Adrenal gland (tissue), 12 donors: ENCODE measurements around the gene PPP6C. TPM values are rescaled to one million over a fixed set of nuclear protein-coding genes. Genes with fewer than 3 reads are reported as not detected.

Experiments used
- DNase-seq, 7 donors: peaks; one replicate each; pipeline ENCODE4 v3.0.0-alpha.2; 2019 to 2020
- H3K27ac ChIP-seq, 5 donors: fragments of 200-600 bp; sonication (generic) in 4 of 5; 1 replicate in 3 of 5; 2 replicates in 2 of 5; pipeline versions ENCODE4 v1.5.1 to v1.8.0; 2016 to 2020; ENCODE audit warnings: mild to moderate bottlenecking in 1 of 5
- H3K27me3 ChIP-seq: fragments of 200-600 bp; 2 replicates; pipeline ENCODE4 v1.8.0; 2021
- H3K36me3 ChIP-seq, 2 donors: fragments of 200-600 bp; replicated peaks in 1 of 2; 1 replicate in 1 of 2; 2 replicates in 1 of 2; pipeline versions ENCODE4 v1.5.1 to v1.8.0; 2018 to 2022
- H3K4me1 ChIP-seq, 2 donors: fragments of 200-600 bp; replicated peaks in 1 of 2; 1 replicate in 1 of 2; 2 replicates in 1 of 2; pipeline versions ENCODE4 v1.5.1 to v1.8.0; 2018 to 2021
- H3K4me3 ChIP-seq, 4 donors: fragments of 200-600 bp; sonication (generic) in 3 of 4; one replicate each; pipeline ENCODE4 v1.5.1; 2016 to 2018
- H3K9me3 ChIP-seq, 3 donors: fragments of 200-600 bp; sonication (generic) in 1 of 3; replicated peaks in 1 of 3; 1 replicate in 2 of 3; 2 replicates in 1 of 3; pipeline versions ENCODE4 v1.5.1 to v1.8.0; 2016 to 2021
- POLR2A ChIP-seq, 2 donors: fragments of 450-650 bp; IDR thresholded peaks; one replicate each; pipeline ENCODE4 v1.6.1; 2017; ENCODE audit warnings: antibody characterized with exemption in 2 of 2, mild to moderate bottlenecking in 2 of 2, moderate library complexity in 1 of 2
- WGBS, 4 donors: extraction: QIAGEN DNeasy Blood & Tissue Kit in 2 of 4; methylation state at CpG; one replicate each; pipeline versions ENCODE4 v1.1.5 to v1.1.7; 2013 to 2017; 5-methylcytosine and 5-hydroxymethylcytosine counted together
- intact Hi-C, 2 donors: fragments of 100-400 bp; cut with DNase I; formaldehyde crosslinking; loops; one replicate each; pipeline versions ENCODE4 v1.14.1 to v1.15.0; 2022 to 2023
- polyA plus RNA-seq, 3 donors: library from polyadenylated mRNA; stranded (reverse); fragments of 200-250 nt in 2 of 3; fragments of 350-450 nt in 1 of 3; fragmentation: Illumina TruSeq in 1 of 3; extraction: RNeasy Lipid Tissue Mini Kit (QIAGEN cat#74804) in 1 of 3; gene quantifications; one replicate each; pipeline ENCODE4 v1.2.3, GENCODE V29; 2013 to 2014
- total RNA-seq, 9 donors: library from RNA; depleted of rRNA in 4 of 9; stranded (reverse); fragments of >200 nt in 4 of 9; fragments of 120-200 nt in 1 of 9; fragmentation: NEBNext Ultra II Directional in 1 of 9; extraction: Animal tissue kit (Norgen Biotek cat#: 25700) in 1 of 9; gene quantifications; one replicate each; pipeline versions ENCODE4 v1.1.0 to v1.2.4, GENCODE V29; 2013 to 2023
- TF ChIP-seq, protein P1 (sequence below), 6 experiments: fragments of 450-650 bp in 4 of 6; fragments of 200-600 bp in 2 of 6; sonication (generic) in 1 of 6; IDR thresholded peaks; 1 replicate in 5 of 6; 2 replicates in 1 of 6; pipeline versions ENCODE4 v1.5.1 to v1.8.0; 2016 to 2021; ENCODE audit warnings: antibody characterized with exemption in 6 of 6, mild to moderate bottlenecking in 2 of 6, moderate library complexity in 1 of 6
- donor health status: healthy with polysubstance abuse.
- donor health status: Bipolar disorder and iron deficiency.
- donor health status: DM: yes; HTN: yes; CAD: no.
- donor health status: DM: no; HTN: no; CAD: no.
- donor health status: DM: no; HTN: no; CAD: no.
- donor health status: DM: yes; HTN: yes; CAD: no.

The PPP6C gene
- total and polyA plus RNA-seq, 12 donors: 15.9 to 71.1 (median 46.3) TPM

GRCh38 chr9:125137200-125137599 lies 52.4 kb downstream of the PPP6C start:
- WGBS, 4 donors: 83 to 94% (median 90%) methylated on average over 4 of the region's 4 CpGs
- H3K4me1 ChIP-seq: peaks cover 0 to 12% of the 10 kb centered on the region in 2 donors
- no peak for DNase-seq
- no peaks in the 10 kb centered on the region for H3K9me3 ChIP-seq
- no peaks in the 10 kb centered on the region for H3K27me3 ChIP-seq
- no peak overlapping the region for H3K4me3 ChIP-seq
- H3K27ac ChIP-seq: no peak overlapping the region
- intact Hi-C loops: no loop called here
- no peaks in the 10 kb centered on the region for H3K36me3 ChIP-seq
- TF ChIP-seq, protein P1, sequence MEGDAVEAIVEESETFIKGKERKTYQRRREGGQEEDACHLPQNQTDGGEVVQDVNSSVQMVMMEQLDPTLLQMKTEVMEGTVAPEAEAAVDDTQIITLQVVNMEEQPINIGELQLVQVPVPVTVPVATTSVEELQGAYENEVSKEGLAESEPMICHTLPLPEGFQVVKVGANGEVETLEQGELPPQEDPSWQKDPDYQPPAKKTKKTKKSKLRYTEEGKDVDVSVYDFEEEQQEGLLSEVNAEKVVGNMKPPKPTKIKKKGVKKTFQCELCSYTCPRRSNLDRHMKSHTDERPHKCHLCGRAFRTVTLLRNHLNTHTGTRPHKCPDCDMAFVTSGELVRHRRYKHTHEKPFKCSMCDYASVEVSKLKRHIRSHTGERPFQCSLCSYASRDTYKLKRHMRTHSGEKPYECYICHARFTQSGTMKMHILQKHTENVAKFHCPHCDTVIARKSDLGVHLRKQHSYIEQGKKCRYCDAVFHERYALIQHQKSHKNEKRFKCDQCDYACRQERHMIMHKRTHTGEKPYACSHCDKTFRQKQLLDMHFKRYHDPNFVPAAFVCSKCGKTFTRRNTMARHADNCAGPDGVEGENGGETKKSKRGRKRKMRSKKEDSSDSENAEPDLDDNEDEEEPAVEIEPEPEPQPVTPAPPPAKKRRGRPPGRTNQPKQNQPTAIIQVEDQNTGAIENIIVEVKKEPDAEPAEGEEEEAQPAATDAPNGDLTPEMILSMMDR (IDR thresholded peaks at IDR 0.05): no peak
- TF ChIP-seq POLR2A (IDR thresholded peaks at IDR 0.05): no peak

GRCh38 chr9:125134976-125135375 lies 54.6 kb downstream of the PPP6C start:
- H3K27me3 ChIP-seq: no peaks in the 10 kb centered on the region
- TF ChIP-seq POLR2A (IDR thresholded peaks at IDR 0.05): no peak
- TF ChIP-seq, protein P1 (IDR thresholded peaks at IDR 0.05): no peak
- no peaks in the 10 kb centered on the region for H3K9me3 ChIP-seq
- no peak overlapping the region for H3K27ac ChIP-seq
- no peak overlapping the region for H3K4me3 ChIP-seq
- peaks cover 0 to 7% of the 10 kb centered on the region in 2 donors for H3K4me1 ChIP-seq
- intact Hi-C loops: no loop called here
- DNase-seq: no peak
- no peaks in the 10 kb centered on the region for H3K36me3 ChIP-seq

DNA sequence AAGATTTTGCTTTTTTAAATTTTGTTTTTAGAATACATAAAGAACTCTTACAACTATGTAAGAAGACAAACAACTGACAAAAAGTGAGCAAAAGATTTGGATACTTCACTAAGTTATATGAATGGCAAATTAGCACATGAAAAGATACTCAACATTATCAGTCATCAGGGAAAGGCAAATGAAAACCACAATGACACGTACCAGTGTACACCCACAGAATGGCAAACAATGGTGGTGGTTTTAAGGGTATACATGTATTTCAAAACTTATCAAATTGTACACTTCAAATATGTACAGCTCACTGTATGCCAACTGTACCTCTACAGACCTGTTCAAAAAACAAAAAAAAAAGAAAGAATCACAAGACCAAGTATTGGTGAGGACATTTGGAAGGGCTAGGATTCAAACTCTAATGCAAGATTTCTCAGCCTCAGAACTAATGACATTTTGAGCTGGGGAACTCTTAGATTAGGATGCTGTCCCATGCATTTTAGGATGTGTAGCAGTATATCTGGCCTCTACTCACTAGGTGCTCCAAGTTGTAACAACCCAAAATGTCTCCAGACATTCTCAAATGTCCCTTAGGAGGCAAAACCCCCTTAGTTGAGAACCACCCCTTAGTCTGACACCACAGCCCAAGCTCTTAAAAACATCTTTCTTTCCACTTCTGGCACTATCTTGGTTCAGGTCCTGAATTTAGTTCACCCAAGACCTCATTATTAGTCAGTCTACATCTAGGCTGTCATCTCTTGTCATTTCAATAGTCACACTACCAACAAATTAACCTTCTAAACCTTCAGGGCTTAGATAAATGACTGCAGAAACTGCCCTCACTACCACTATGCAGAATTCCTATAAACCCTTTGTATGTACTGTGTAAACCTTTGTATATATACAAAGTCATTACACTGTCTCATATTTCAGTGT lies 55.9 kb downstream of the PPP6C start:
- Histone ChIP-seq H3K4me1 (peaks cover 0 to 7% of the 10 kb centered on the region in 2 donors), H3K27me3 (no peaks in the 10 kb centered on the region), H3K27ac (no peak overlapping the region), H3K9me3 (no peaks in the 10 kb centered on the region), H3K4me3 (no peak overlapping the region), H3K36me3 (no peaks in the 10 kb centered on the region)
- intact Hi-C loops: no loop called here
- TF ChIP-seq, protein P1 (IDR thresholded peaks at IDR 0.05): no peak
- TF ChIP-seq POLR2A (IDR thresholded peaks at IDR 0.05): no peak
- DNase-seq: no peak
- 89 to 97% (median 92%) methylated on average over 1 of the region's 1 CpG for WGBS, 4 donors

DNA sequence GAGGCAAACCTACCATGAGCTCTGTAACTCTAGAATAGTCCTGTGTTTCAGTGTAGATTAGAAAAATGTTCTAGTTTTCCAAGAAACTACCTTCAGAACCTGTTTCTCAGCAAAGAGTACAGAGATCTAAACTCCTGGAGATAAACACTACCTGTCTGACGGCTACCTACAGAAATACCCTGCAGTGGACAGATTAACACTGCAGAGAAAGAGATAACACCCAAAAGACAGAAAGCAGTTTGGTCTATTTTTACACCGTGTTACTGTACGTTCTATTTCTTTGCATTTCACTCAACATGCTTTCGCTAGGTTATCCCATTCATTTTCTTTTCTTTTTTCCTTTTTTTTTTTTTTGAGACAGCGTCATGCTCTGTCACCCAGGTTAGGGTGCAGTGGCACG lies 57.8 kb downstream of the PPP6C start:
- Histone ChIP-seq H3K36me3 (no peaks in the 10 kb centered on the region), H3K4me1 (peaks cover 0 to 7% of the 10 kb centered on the region in 2 donors), H3K27me3 (no peaks in the 10 kb centered on the region), H3K4me3 (no peak overlapping the region), H3K27ac (peak overlapping the region in 4 of 5 donors; percentile 27 to 52 (median 45)), H3K9me3 (no peaks in the 10 kb centered on the region)
- intact Hi-C loops: no loop called here
- no peak for DNase-seq
- TF ChIP-seq, protein P1 (IDR thresholded peaks at IDR 0.05): no peak
- no peak for TF ChIP-seq POLR2A (IDR thresholded peaks at IDR 0.05)
- WGBS, 4 donors: 53 to 78% (median 66%) methylated on average over 6 of the region's 6 CpGs
